ENCODE results near the gene PTPN21.

PTPN21 gene

GRCh38 chr14:88454886-88455285 lies 99.9 kb downstream of the PTPN21 start:
- no peak overlapping the region for H3K4me3 ChIP-seq (replicated peaks; ENCODE audit: low read depth, low read length)
- DNase-seq (ENCODE audit: low read depth): no peak
- no peak for TF ChIP-seq CTCF (IDR thresholded peaks at IDR 0.05; ENCODE audit: low read length, missing control alignments)

- no peak for TF ChIP-seq CTCF (IDR thresholded peaks at IDR 0.05; ENCODE audit: low read length, missing control alignments)
- H3K4me3 ChIP-seq (replicated peaks; ENCODE audit: low read depth, low read length): no peak overlapping the region
- DNase-seq (ENCODE audit: low read depth): no peak
Measured at GRCh38 chr14:88452231-88452630, 102.6 kb downstream of the PTPN21 start.

- no peak for TF ChIP-seq CTCF (IDR thresholded peaks at IDR 0.05; ENCODE audit: low read length, missing control alignments)
- no peak for DNase-seq (ENCODE audit: low read depth)
- no peak overlapping the region for H3K4me3 ChIP-seq (replicated peaks; ENCODE audit: low read depth, low read length)
Measured at GRCh38 chr14:88439088-88439487, 115.7 kb downstream of the PTPN21 start.

- no peak overlapping the region for H3K4me3 ChIP-seq (replicated peaks; ENCODE audit: low read depth, low read length)
- peak; percentile 3 for DNase-seq (ENCODE audit: low read depth)
- TF ChIP-seq CTCF (IDR thresholded peaks at IDR 0.05; ENCODE audit: low read length, missing control alignments): peak; percentile 25
Measured at GRCh38 chr14:88437658-88438057, 117.1 kb downstream of the PTPN21 start.

- no peak for DNase-seq (ENCODE audit: low read depth)
- H3K4me3 ChIP-seq (replicated peaks; ENCODE audit: low read depth, low read length): no peak overlapping the region
- TF ChIP-seq CTCF (IDR thresholded peaks at IDR 0.05; ENCODE audit: low read length, missing control alignments): no peak
Measured at GRCh38 chr14:88430976-88431375, 123.8 kb downstream of the PTPN21 start.

GRCh38 chr14:88426271-88426670 lies 128.5 kb downstream of the PTPN21 start:
- H3K4me3 ChIP-seq (replicated peaks; ENCODE audit: low read depth, low read length): no peak overlapping the region
- TF ChIP-seq CTCF (IDR thresholded peaks at IDR 0.05; ENCODE audit: low read length, missing control alignments): no peak
- DNase-seq (ENCODE audit: low read depth): peak; percentile 11

- no peak overlapping the region for H3K4me3 ChIP-seq (replicated peaks; ENCODE audit: low read depth, low read length)
- no peak for TF ChIP-seq CTCF (IDR thresholded peaks at IDR 0.05; ENCODE audit: low read length, missing control alignments)
- no peak for DNase-seq (ENCODE audit: low read depth)
Measured at GRCh38 chr14:88424573-88424972, 130.2 kb downstream of the PTPN21 start.

Measured in fibroblast of pulmonary artery (primary cell).